Measurements from ENCODE around the gene ETFDH.

Gene ETFDH

DNA sequence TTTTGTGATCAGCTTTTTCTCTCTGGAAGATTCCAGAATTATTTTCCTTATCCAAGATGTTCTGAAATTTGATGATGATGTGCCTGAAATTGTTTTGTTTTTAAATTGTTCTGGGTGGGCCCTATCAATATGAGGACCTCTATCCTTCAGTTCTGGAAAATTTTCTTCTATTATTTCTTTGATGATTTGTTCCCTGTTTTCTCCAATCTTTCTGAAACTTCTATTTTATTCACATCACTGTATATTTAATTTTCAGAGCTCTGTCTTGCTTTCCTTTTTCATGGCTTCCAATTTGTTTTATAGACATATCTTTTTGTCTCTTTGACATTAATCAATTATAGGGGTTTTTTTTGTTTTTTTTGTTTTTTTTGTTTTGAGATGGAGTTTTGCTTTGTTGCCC, 84.5 kb downstream of the ETFDH start (continued):
- TF ChIP-seq, protein P1, sequence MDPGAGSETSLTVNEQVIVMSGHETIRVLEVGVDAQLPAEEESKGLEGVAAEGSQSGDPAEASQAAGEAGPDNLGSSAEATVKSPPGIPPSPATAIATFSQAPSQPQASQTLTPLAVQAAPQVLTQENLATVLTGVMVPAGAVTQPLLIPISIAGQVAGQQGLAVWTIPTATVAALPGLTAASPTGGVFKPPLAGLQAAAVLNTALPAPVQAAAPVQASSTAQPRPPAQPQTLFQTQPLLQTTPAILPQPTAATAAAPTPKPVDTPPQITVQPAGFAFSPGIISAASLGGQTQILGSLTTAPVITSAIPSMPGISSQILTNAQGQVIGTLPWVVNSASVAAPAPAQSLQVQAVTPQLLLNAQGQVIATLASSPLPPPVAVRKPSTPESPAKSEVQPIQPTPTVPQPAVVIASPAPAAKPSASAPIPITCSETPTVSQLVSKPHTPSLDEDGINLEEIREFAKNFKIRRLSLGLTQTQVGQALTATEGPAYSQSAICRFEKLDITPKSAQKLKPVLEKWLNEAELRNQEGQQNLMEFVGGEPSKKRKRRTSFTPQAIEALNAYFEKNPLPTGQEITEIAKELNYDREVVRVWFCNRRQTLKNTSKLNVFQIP (CRISPR knock-in tag; IDR thresholded peaks at IDR 0.05; ENCODE audit: borderline replicate concordance, low read depth): no peak
- no peak for TF ChIP-seq ZNF70 (CRISPR knock-in tag; IDR thresholded peaks at IDR 0.05)

DNA sequence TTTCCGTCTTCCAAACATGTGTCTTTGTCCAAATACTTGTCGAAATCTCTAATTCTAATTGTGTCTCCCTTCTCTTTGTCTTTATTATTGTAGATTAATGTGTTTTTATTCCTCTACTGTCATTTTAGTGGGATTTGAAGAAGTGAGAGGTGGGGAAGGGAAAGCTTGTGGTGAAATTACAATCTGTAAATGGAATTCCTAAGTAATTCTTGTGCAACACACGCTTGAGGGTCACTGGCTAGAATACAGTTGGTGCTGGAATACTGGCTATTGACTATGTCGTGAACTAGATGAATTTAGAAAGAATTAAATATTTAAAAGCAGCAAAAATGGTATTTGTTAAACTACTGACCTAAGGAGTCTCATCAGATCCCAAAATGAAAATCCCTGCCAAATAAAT, 86.0 kb downstream of the ETFDH start:
- TF ChIP-seq ZC3H10 (CRISPR knock-in tag; IDR thresholded peaks at IDR 0.05): no peak
- no peak for ATAC-seq

DNA sequence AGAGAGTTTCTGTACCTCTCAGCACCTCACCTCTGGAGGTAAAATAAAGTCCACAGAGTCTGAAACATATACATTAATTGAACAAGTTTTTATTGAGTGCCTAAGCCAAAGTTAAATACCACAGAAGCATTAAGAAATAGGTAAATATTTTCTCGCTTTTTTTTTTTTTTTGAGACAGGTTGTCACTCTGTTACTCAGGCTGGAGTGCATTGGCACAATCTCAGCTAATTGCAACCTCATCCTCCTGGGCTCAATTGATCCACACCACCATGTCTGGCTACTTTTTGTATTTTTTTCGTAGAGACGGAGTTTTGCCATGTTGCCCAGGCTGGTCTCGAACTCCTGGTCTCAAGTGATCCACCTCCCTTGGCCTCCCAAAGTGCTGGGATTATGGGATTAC, 86.6 kb downstream of the ETFDH start:
- no peak for ATAC-seq
- TF ChIP-seq, protein P2, sequence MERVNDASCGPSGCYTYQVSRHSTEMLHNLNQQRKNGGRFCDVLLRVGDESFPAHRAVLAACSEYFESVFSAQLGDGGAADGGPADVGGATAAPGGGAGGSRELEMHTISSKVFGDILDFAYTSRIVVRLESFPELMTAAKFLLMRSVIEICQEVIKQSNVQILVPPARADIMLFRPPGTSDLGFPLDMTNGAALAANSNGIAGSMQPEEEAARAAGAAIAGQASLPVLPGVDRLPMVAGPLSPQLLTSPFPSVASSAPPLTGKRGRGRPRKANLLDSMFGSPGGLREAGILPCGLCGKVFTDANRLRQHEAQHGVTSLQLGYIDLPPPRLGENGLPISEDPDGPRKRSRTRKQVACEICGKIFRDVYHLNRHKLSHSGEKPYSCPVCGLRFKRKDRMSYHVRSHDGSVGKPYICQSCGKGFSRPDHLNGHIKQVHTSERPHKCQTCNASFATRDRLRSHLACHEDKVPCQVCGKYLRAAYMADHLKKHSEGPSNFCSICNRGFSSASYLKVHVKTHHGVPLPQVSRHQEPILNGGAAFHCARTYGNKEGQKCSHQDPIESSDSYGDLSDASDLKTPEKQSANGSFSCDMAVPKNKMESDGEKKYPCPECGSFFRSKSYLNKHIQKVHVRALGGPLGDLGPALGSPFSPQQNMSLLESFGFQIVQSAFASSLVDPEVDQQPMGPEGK (CRISPR knock-in tag; IDR thresholded peaks at IDR 0.05; ENCODE audit: borderline replicate concordance): no peak
- TF ChIP-seq BACH2 (CRISPR knock-in tag; IDR thresholded peaks at IDR 0.05; ENCODE audit: borderline replicate concordance): no peak
- TF ChIP-seq, protein P3, sequence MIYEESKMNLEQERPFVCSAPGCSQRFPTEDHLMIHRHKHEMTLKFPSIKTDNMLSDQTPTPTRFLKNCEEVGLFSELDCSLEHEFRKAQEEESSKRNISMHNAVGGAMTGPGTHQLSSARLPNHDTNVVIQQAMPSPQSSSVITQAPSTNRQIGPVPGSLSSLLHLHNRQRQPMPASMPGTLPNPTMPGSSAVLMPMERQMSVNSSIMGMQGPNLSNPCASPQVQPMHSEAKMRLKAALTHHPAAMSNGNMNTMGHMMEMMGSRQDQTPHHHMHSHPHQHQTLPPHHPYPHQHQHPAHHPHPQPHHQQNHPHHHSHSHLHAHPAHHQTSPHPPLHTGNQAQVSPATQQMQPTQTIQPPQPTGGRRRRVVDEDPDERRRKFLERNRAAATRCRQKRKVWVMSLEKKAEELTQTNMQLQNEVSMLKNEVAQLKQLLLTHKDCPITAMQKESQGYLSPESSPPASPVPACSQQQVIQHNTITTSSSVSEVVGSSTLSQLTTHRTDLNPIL (CRISPR knock-in tag; IDR thresholded peaks at IDR 0.05; ENCODE audit: low read depth): no peak
- no peak for TF ChIP-seq ZFP3 (CRISPR knock-in tag; IDR thresholded peaks at IDR 0.05)
- no peak for TF ChIP-seq TOX (CRISPR knock-in tag; IDR thresholded peaks at IDR 0.05; ENCODE audit: borderline replicate concordance)
- TF ChIP-seq, protein P1 (CRISPR knock-in tag; IDR thresholded peaks at IDR 0.05; ENCODE audit: borderline replicate concordance, low read depth): no peak
- no peak for TF ChIP-seq ARNTL (CRISPR knock-in tag; IDR thresholded peaks at IDR 0.05; ENCODE audit: borderline replicate concordance, low read depth)
- TF ChIP-seq OSR1 (CRISPR knock-in tag; IDR thresholded peaks at IDR 0.05): no peak
- no peak for TF ChIP-seq RARB (CRISPR knock-in tag; IDR thresholded peaks at IDR 0.05)
- no peak for TF ChIP-seq ZNF70 (CRISPR knock-in tag; IDR thresholded peaks at IDR 0.05)
- TF ChIP-seq ZC3H10 (CRISPR knock-in tag; IDR thresholded peaks at IDR 0.05): no peak
- TF ChIP-seq CSDC2 (CRISPR knock-in tag; IDR thresholded peaks at IDR 0.05): no peak
- TF ChIP-seq, protein P4, sequence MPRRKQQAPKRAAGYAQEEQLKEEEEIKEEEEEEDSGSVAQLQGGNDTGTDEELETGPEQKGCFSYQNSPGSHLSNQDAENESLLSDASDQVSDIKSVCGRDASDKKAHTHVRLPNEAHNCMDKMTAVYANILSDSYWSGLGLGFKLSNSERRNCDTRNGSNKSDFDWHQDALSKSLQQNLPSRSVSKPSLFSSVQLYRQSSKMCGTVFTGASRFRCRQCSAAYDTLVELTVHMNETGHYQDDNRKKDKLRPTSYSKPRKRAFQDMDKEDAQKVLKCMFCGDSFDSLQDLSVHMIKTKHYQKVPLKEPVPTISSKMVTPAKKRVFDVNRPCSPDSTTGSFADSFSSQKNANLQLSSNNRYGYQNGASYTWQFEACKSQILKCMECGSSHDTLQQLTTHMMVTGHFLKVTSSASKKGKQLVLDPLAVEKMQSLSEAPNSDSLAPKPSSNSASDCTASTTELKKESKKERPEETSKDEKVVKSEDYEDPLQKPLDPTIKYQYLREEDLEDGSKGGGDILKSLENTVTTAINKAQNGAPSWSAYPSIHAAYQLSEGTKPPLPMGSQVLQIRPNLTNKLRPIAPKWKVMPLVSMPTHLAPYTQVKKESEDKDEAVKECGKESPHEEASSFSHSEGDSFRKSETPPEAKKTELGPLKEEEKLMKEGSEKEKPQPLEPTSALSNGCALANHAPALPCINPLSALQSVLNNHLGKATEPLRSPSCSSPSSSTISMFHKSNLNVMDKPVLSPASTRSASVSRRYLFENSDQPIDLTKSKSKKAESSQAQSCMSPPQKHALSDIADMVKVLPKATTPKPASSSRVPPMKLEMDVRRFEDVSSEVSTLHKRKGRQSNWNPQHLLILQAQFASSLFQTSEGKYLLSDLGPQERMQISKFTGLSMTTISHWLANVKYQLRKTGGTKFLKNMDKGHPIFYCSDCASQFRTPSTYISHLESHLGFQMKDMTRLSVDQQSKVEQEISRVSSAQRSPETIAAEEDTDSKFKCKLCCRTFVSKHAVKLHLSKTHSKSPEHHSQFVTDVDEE (CRISPR knock-in tag; IDR thresholded peaks at IDR 0.05): no peak
- no peak for TF ChIP-seq GLIS3 (CRISPR knock-in tag; IDR thresholded peaks at IDR 0.05)
- no peak for TF ChIP-seq ESRRG (CRISPR knock-in tag; IDR thresholded peaks at IDR 0.05)
- TF ChIP-seq ZNF8 (CRISPR knock-in tag; IDR thresholded peaks at IDR 0.05): no peak
- no peak for TF ChIP-seq TCF4 (CRISPR knock-in tag; IDR thresholded peaks at IDR 0.05; ENCODE audit: borderline replicate concordance)
- no peak for TF ChIP-seq SNAI2 (CRISPR knock-in tag; IDR thresholded peaks at IDR 0.05)
